Measurements from ENCODE around the gene MFRP.

DNA sequence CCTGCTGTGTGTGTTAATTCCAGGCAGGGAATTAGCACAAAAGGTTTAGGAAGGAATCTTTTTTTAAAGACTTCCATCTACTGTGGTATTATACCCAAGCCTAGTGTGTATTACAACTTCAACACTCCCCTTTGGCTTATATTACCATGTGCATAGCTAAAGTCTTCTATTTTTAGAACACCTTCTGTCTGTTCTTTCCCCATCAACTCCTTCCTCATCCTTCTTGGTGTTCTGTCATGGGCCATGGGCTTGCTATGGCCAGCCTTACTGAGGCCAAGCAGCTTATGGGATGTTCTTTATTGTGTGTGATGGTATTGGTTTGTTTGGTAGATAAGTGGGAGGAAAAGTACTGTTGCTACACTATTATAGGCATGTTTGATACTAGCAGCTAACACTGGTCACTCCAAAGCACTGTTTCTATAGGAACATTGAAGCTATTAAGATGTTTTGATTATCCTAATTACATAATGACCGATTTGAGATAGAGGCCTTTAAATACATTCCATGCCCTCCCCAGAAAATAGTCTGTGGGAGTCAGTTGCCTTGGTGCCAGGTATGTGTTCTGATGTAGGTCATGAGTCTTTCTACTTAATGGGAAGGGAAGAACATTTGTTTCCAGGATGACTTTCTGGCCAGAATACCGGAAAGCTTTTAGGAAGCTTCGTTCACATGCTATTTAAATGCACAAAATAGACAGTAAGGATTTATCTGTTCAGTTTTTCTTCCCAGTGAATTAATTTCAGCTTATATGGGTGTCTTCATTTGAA, 46.1 kb downstream of the MFRP start:
- TF ChIP-seq CTCF (IDR thresholded peaks at IDR 0.05): no peak
- TF ChIP-seq POLR2A (IDR thresholded peaks at IDR 0.05): no peak

Measured in ovary (tissue), 3 donors.